Thyroid gland (tissue), 4 donors: ENCODE results near the gene EIF2S3B. TPM values are rescaled to one million over a fixed set of nuclear protein-coding genes. Genes with fewer than 3 reads are reported as not detected.
A peak's percentile ranks its signal among the peaks of the same experiment; 100 is the strongest.

Source experiments
- DNase-seq, 2 donors: peaks; one replicate each; pipeline ENCODE4 v3.0.0-alpha.2; 2019
- H3K27ac ChIP-seq, 3 donors: fragments of 200-600 bp; sonication (generic); 1 replicate in 2 of 3; 2 replicates in 1 of 3; pipeline ENCODE4 v1.5.1; 2016 to 2019; ENCODE audit warnings: mild to moderate bottlenecking in 1 of 3, moderate library complexity in 1 of 3
- H3K27me3 ChIP-seq: fragments of 200-600 bp; sonication (generic); one replicate; pipeline ENCODE4 v1.5.1; 2019
- H3K36me3 ChIP-seq, 2 donors: fragments of 200-600 bp; sonication (generic); one replicate each; pipeline ENCODE4 v1.5.1; 2016 to 2019
- H3K4me1 ChIP-seq, 2 donors: fragments of 200-600 bp; sonication (generic); one replicate each; pipeline ENCODE4 v1.5.1; 2017 to 2019
- H3K4me3 ChIP-seq, 3 donors: fragments of 200-600 bp; sonication (generic); replicated peaks in 1 of 3; 1 replicate in 2 of 3; 2 replicates in 1 of 3; pipeline ENCODE4 v1.5.1; 2016; ENCODE audit warnings: mild to moderate bottlenecking in 1 of 3
- H3K9me3 ChIP-seq: fragments of 200-600 bp; sonication (generic); one replicate; pipeline ENCODE4 v1.5.1; 2017
- CTCF ChIP-seq, 6 experiments: fragments of 200-600 bp in 3 of 6; fragments of 450-650 bp in 3 of 6; sonication (generic) in 3 of 6; IDR thresholded peaks; one replicate each; pipeline ENCODE4 v1.5.1; 2016 to 2019; ENCODE audit warnings: antibody characterized with exemption in 6 of 6, mild to moderate bottlenecking in 2 of 6, inconsistent platforms in 1 of 6, moderate library complexity in 1 of 6
- POLR2A ChIP-seq, 2 donors: fragments of 450-650 bp; IDR thresholded peaks; one replicate each; pipeline ENCODE4 v1.6.1; 2017; ENCODE audit warnings: antibody characterized with exemption in 2 of 2, mild to moderate bottlenecking in 2 of 2, moderate library complexity in 1 of 2
- WGBS, 2 donors: methylation state at CpG; one replicate each; pipeline ENCODE4 v1.1.5; 2017; 5-methylcytosine and 5-hydroxymethylcytosine counted together
- intact Hi-C: fragments of 100-400 bp; cut with DNase I; formaldehyde crosslinking; loops from one replicate; pipeline ENCODE4 v1.15.1; 2023
- small RNA-seq: library from RNA; depleted of rRNA; stranded (forward); fragments of <200 nt; gene quantifications from one replicate; pipeline ENCODE3, GENCODE V24; 2016
- total RNA-seq, 4 donors: library from RNA; depleted of rRNA; stranded (reverse); fragments of >200 nt; gene quantifications; one replicate each; pipeline ENCODE4 v1.2.3, GENCODE V29; 2016

Gene EIF2S3B
- total RNA-seq, 4 donors from 2014 or later: 0.45 to 2.0 (median 1.0) TPM; not detected in 1

DNA sequence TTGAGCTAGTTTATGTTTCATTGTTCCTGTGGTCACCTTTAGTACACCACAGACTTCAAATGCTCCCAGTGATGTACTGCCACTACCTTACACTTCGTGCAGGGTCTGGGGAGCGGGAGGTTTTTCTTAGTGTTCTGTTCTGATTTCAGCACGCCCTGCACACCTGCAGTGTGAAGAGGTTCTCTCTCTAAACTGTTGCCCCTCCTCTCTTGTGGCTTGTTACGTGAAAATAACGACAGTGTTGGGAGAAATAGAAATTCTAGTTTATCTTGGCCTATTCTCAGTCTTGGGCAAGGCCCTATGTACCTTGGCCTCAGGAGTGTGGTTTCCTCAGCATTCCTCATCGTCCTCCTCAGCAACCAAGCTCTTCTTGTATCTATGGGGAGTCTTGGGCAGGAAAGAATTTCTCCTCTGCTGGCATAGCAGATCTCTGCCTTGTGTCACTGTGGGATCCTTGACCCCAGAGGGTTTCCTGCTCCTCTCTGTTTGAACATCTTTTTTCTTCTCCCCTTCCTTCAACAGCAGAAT lies 48.6 kb downstream of the EIF2S3B start:
- intact Hi-C loops: loop anchor here (10.0 kb wide), 1 partner anchor 229 kb away; no protein-coding TSS in a partner anchor
- peak in 1 of 2 donors; percentile 8 for DNase-seq
- Histone ChIP-seq H3K27me3 (no peaks in the 10 kb centered on the region), H3K4me1 (no peaks in the 10 kb centered on the region), H3K27ac (no peak overlapping the region), H3K4me3 (no peak overlapping the region), H3K9me3 (no peaks in the 10 kb centered on the region), H3K36me3 (no peaks in the 10 kb centered on the region)
- TF ChIP-seq CTCF (IDR thresholded peaks at IDR 0.05): no peak
- no peak for TF ChIP-seq POLR2A (IDR thresholded peaks at IDR 0.05)
- WGBS, 2 donors: 63 to 85% methylated on average over 6 of the region's 6 CpGs

DNA sequence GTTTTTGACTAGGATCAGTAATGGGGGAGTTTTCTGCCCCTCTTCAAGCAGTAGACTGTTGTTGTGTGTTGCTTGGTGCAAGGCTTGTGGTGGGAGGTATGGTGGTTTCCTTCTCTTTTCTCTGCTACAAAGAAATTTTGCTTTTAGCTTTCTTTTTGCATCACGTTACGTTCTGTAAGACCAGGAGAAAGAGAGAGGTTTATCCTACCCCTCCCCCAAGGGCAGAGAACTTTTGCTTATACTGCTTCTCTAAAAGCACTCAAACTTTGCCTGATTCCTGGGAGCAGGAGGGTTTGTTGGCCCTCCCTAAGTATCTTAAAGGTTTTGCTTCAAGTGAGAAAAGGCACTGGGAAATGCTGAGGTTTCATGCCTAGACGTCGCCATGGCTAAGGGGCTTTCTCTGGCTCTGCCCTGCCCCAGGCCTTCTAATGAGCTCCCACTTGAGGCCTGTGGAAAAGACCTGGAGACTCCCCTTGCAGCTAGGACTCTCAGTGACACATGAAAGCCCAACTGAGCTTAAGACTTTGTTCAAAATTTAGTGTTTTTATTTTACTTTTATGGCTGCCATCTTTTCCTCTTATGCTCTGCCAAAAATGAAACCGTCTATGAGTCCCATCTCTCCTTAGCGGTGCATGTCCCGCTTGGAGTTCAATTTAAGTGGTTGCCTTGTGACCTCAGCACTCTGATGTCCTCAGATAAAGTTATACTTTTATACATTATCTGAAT lies 49.2 kb downstream of the EIF2S3B start:
- no peak for DNase-seq
- no peak for TF ChIP-seq CTCF (IDR thresholded peaks at IDR 0.05)
- TF ChIP-seq POLR2A (IDR thresholded peaks at IDR 0.05): no peak
- Histone ChIP-seq H3K4me3 (no peak overlapping the region), H3K4me1 (no peaks in the 10 kb centered on the region), H3K9me3 (no peaks in the 10 kb centered on the region), H3K27ac (no peak overlapping the region), H3K36me3 (no peaks in the 10 kb centered on the region), H3K27me3 (no peaks in the 10 kb centered on the region)
- intact Hi-C loops: loop anchor here (10.0 kb wide), 1 partner anchor 230 kb away; no protein-coding TSS in a partner anchor
- 71 to 77% methylated on average over 7 of the region's 7 CpGs for WGBS, 2 donors

DNA sequence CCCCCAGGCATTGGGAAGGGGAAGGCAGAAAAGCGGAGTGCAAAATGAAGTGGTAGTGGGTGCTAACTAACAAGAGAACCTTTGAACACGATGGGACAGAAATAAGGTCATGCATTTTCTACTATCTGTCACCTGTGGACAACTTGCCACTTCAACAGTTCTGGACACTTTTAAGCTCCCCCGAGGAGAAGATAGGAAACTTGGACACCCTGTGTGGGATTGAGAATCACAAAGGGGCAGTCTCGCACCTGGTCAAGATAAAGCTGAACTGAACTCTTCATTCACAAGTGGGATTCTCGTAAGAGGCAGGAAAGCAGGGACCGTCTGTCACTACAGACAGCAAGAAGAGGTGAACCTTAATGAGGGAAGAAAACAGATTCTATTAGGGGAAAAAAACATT lies 51.6 kb downstream of the EIF2S3B start:
- H3K36me3 ChIP-seq: no peaks in the 10 kb centered on the region
- intact Hi-C loops: loop anchor here (10.0 kb wide), 1 partner anchor 233 kb away; no protein-coding TSS in a partner anchor
- H3K4me1 ChIP-seq: no peaks in the 10 kb centered on the region
- 40 to 42% methylated on average over 6 of the region's 6 CpGs for WGBS, 2 donors
- no peak overlapping the region for H3K4me3 ChIP-seq
- no peaks in the 10 kb centered on the region for H3K27me3 ChIP-seq
- TF ChIP-seq POLR2A (IDR thresholded peaks at IDR 0.05): no peak
- no peak for DNase-seq
- H3K27ac ChIP-seq: no peak overlapping the region
- no peaks in the 10 kb centered on the region for H3K9me3 ChIP-seq

- no peak for TF ChIP-seq POLR2A (IDR thresholded peaks at IDR 0.05)
- no peak for TF ChIP-seq CTCF (IDR thresholded peaks at IDR 0.05)
- H3K36me3 ChIP-seq: no peaks in the 10 kb centered on the region
- H3K9me3 ChIP-seq: no peaks in the 10 kb centered on the region
- no peak overlapping the region for H3K27ac ChIP-seq
- no peak overlapping the region for H3K4me3 ChIP-seq
- H3K27me3 ChIP-seq: no peaks in the 10 kb centered on the region
- intact Hi-C loops: loop anchor here (10.0 kb wide), 1 partner anchor 233 kb away; no protein-coding TSS in a partner anchor
- DNase-seq: no peak
- 46 to 56% methylated on average over 2 of the region's 2 CpGs for WGBS, 2 donors
- H3K4me1 ChIP-seq: no peaks in the 10 kb centered on the region
Observed at GRCh38 chr12:10557766-10558165, 52.1 kb downstream of the EIF2S3B start.

Small RNA genes within 50 kb of the gene (small RNA-seq; reads per million reads assigned to genes)
- not detected for gene SLC25A39P2

Other genes with a start within 250 kb of the EIF2S3B start
- 1 to 10 TPM; 1.1 to 3.8 (median 2.5) TPM for gene KLRD1, start 198.0 kb upstream of the EIF2S3B start, total RNA-seq
- gene KLRK1, start 115.8 kb upstream of the EIF2S3B start, total RNA-seq: 1 to 10 TPM; 1.1 to 6.4 (median 3.8) TPM
- gene KLRC4, start 96.1 kb upstream of the EIF2S3B start, total RNA-seq: 1 to 10 TPM in 1 of 4 donors, not detected in 3; 2.4 TPM
- gene KLRC3, start 85.3 kb upstream of the EIF2S3B start, total RNA-seq: not detected
- gene KLRC2, start 69.9 kb upstream of the EIF2S3B start, total RNA-seq: under 1 TPM in 3 of 4 donors, not detected in 1; 0.33 to 0.98 (median 0.54) TPM
- gene KLRC1, start 52.5 kb upstream of the EIF2S3B start, total RNA-seq: 1 to 10 TPM in 3 of 4 donors, under 1 TPM in 1; 0.67 to 3.0 (median 1.7) TPM
- 10 to 100 TPM; 13.1 to 17.4 (median 14.5) TPM for gene MAGOHB, start 107.7 kb downstream of the EIF2S3B start, total RNA-seq
- under 1 TPM in 1 of 4 donors, not detected in 3; 0.40 TPM for gene STYK1, start 168.2 kb downstream of the EIF2S3B start, total RNA-seq
- 100 to 1,000 TPM; 123 to 351 (median 233) TPM for gene YBX3, start 217.4 kb downstream of the EIF2S3B start, total RNA-seq